Nephron progenitor cell (in vitro differentiated cells): ENCODE measurements around the gene HNRNPAB.

Experiments
- DNase-seq: peaks from one replicate; pipeline ENCODE4 v3.0.0; 2021
- H3K27ac Mint-ChIP-seq: 2 replicates; pipeline ENCODE4 v1.8.0; 2021; ENCODE audit warnings: mild to moderate bottlenecking, moderate library complexity, mixed read lengths
- H3K27me3 Mint-ChIP-seq: 2 replicates; pipeline ENCODE4 v1.8.0; 2021; ENCODE audit warnings: mild to moderate bottlenecking, low read depth, mixed read lengths; ENCODE audit not compliant: poor library complexity
- H3K36me3 Mint-ChIP-seq: 2 replicates; pipeline ENCODE4 v1.8.0; 2021; ENCODE audit warnings: low read depth, mixed read lengths
- H3K4me1 Mint-ChIP-seq: 2 replicates; pipeline ENCODE4 v1.8.0; 2021; ENCODE audit warnings: mixed read lengths
- H3K4me3 Mint-ChIP-seq: 2 replicates; pipeline ENCODE4 v1.8.0; 2021; ENCODE audit warnings: mild to moderate bottlenecking, moderate library complexity, mixed read lengths
- H3K9me3 Mint-ChIP-seq: 2 replicates; pipeline ENCODE4 v1.8.0; 2021; ENCODE audit warnings: mild to moderate bottlenecking, moderate library complexity, mixed read lengths
- TF ChIP-seq, protein P1 (sequence below): fragments of 200-600 bp; sonication (generic); IDR thresholded peaks from 2 replicates; pipeline ENCODE4 v1.5.0; 2021; ENCODE audit warnings: antibody characterized with exemption

Gene HNRNPAB

GRCh38 chr5:178165581-178165980 is 38.8 kb upstream of the HNRNPAB start:
- no peak for DNase-seq
- no peaks in the 10 kb centered on the region for H3K36me3 Mint-ChIP-seq
- TF ChIP-seq, protein P1, sequence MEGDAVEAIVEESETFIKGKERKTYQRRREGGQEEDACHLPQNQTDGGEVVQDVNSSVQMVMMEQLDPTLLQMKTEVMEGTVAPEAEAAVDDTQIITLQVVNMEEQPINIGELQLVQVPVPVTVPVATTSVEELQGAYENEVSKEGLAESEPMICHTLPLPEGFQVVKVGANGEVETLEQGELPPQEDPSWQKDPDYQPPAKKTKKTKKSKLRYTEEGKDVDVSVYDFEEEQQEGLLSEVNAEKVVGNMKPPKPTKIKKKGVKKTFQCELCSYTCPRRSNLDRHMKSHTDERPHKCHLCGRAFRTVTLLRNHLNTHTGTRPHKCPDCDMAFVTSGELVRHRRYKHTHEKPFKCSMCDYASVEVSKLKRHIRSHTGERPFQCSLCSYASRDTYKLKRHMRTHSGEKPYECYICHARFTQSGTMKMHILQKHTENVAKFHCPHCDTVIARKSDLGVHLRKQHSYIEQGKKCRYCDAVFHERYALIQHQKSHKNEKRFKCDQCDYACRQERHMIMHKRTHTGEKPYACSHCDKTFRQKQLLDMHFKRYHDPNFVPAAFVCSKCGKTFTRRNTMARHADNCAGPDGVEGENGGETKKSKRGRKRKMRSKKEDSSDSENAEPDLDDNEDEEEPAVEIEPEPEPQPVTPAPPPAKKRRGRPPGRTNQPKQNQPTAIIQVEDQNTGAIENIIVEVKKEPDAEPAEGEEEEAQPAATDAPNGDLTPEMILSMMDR, result no peak
- H3K27ac Mint-ChIP-seq, result no peak overlapping the region
- H3K27me3 Mint-ChIP-seq, result peaks cover 54% of the 10 kb centered on the region
- no peak overlapping the region for H3K4me3 Mint-ChIP-seq
- H3K4me1 Mint-ChIP-seq, result peaks cover 6% of the 10 kb centered on the region
- H3K9me3 Mint-ChIP-seq, result no peaks in the 10 kb centered on the region

GRCh38 chr5:178170455-178170854 is 33.9 kb upstream of the HNRNPAB start:
- no peak overlapping the region for H3K27ac Mint-ChIP-seq
- no peaks in the 10 kb centered on the region for H3K4me1 Mint-ChIP-seq
- H3K4me3 Mint-ChIP-seq, result no peak overlapping the region
- no peaks in the 10 kb centered on the region for H3K9me3 Mint-ChIP-seq
- TF ChIP-seq, protein P1, result no peak
- H3K36me3 Mint-ChIP-seq, result no peaks in the 10 kb centered on the region
- H3K27me3 Mint-ChIP-seq, result peaks cover 25% of the 10 kb centered on the region
- DNase-seq, result no peak

DNA sequence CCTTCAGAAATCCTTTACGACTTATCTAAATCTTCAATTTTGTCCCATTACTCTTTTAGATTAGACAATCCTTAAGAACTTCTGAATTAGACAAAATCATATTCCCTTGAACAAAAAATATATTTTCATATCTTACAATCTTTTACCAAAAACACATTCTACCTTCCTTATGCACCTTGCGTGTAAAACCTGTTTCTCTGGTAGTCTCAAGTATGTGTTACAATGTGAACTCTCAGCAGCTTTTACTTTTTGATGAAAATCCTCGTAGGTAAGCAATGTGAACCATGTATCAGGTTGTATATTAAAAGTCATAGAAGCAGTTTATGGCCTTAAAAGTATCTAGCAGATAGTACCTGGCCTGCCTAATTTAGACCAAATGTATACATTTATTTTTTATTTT is 29.9 kb upstream of the HNRNPAB start:
- DNase-seq, result no peak
- Mint-ChIP-seq H3K4me3 (no peak overlapping the region), H3K27ac (no peak overlapping the region), H3K36me3 (no peaks in the 10 kb centered on the region), H3K4me1 (no peaks in the 10 kb centered on the region), H3K27me3 (peaks cover 15% of the 10 kb centered on the region), H3K9me3 (peaks cover 7% of the 10 kb centered on the region)
- TF ChIP-seq, protein P1, result no peak

- H3K27ac Mint-ChIP-seq, result no peak overlapping the region
- TF ChIP-seq, protein P1, result no peak
- no peaks in the 10 kb centered on the region for H3K4me1 Mint-ChIP-seq
- H3K9me3 Mint-ChIP-seq, result peaks cover 10% of the 10 kb centered on the region
- no peak overlapping the region for H3K4me3 Mint-ChIP-seq
- peaks cover 8% of the 10 kb centered on the region for H3K27me3 Mint-ChIP-seq
- DNase-seq, result no peak
- no peaks in the 10 kb centered on the region for H3K36me3 Mint-ChIP-seq
Observed at GRCh38 chr5:178176791-178177190, 27.5 kb upstream of the HNRNPAB start.

- no peak for DNase-seq
- Mint-ChIP-seq H3K36me3 (no peaks in the 10 kb centered on the region), H3K9me3 (peaks cover 14% of the 10 kb centered on the region), H3K27me3 (peaks cover 8% of the 10 kb centered on the region), H3K27ac (no peak overlapping the region), H3K4me3 (no peak overlapping the region), H3K4me1 (peaks cover 8% of the 10 kb centered on the region)
- TF ChIP-seq, protein P1, result no peak
Observed at GRCh38 chr5:178177569-178177968, 26.8 kb upstream of the HNRNPAB start.

DNA sequence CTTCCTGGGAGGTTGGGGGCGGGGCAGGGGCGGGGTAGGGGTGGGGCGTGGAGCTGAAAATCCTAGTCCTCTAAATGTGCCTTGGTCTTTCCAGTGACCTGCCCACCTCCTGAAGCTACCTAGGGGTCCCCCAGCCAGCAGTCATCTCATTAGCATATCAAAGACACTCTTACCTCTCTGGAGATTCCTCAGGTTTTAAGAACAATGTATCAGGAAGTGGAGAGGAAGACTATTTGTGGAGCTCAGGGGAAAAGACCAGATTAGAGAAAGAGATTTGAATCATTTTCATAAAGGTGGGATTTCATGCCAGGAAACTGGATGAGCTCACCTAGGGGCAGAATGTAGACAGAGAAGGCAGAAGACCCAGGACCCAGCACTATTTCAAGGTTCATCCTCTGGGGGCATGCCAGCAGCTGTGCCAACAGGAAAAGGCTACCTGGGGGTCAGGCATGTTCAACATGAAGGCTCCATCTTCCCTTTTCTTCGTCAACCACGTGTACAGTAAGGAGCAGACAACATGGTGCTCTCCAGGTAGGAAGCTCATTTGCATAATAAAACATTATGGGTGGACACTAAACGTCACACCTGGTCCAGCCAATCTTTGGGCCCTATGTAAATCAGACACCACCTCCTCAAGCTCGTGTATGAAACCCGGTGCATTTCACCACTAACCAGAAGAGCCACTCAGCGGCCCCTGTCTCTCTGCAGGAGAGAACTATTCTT is 24.0 kb upstream of the HNRNPAB start:
- no peak overlapping the region for H3K4me3 Mint-ChIP-seq
- H3K27ac Mint-ChIP-seq, result no peak overlapping the region
- H3K36me3 Mint-ChIP-seq, result no peaks in the 10 kb centered on the region
- peaks cover 9% of the 10 kb centered on the region for H3K4me1 Mint-ChIP-seq
- peaks cover 14% of the 10 kb centered on the region for H3K9me3 Mint-ChIP-seq
- DNase-seq, result no peak
- peaks cover 3% of the 10 kb centered on the region for H3K27me3 Mint-ChIP-seq
- TF ChIP-seq, protein P1, result no peak
